Right lobe of liver (tissue), 4 donors: ENCODE measurements around the gene ARHGEF5.

Experiments
- POLR2A ChIP-seq: fragments of 450-650 bp; IDR thresholded peaks from one replicate; pipeline ENCODE4 v1.6.1; 2017; ENCODE audit warnings: antibody characterized with exemption, mild to moderate bottlenecking
- TF ChIP-seq, protein P1 (sequence below), 4 donors: fragments of 200-600 bp in 3 of 4; fragments of 450-650 bp in 1 of 4; IDR thresholded peaks; one replicate each; pipeline versions ENCODE4 v1.5.1 to v1.8.0; 2016 to 2022; ENCODE audit warnings: antibody characterized with exemption in 4 of 4, mild to moderate bottlenecking in 2 of 4
- donor health status: DM: no; HTN: no; CAD: no.
- donor health status: DM: no; HTN: no; CAD: no.
- donor health status: DM: no; HTN: yes; CAD: no.

- TF ChIP-seq, protein P1, sequence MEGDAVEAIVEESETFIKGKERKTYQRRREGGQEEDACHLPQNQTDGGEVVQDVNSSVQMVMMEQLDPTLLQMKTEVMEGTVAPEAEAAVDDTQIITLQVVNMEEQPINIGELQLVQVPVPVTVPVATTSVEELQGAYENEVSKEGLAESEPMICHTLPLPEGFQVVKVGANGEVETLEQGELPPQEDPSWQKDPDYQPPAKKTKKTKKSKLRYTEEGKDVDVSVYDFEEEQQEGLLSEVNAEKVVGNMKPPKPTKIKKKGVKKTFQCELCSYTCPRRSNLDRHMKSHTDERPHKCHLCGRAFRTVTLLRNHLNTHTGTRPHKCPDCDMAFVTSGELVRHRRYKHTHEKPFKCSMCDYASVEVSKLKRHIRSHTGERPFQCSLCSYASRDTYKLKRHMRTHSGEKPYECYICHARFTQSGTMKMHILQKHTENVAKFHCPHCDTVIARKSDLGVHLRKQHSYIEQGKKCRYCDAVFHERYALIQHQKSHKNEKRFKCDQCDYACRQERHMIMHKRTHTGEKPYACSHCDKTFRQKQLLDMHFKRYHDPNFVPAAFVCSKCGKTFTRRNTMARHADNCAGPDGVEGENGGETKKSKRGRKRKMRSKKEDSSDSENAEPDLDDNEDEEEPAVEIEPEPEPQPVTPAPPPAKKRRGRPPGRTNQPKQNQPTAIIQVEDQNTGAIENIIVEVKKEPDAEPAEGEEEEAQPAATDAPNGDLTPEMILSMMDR (IDR thresholded peaks at IDR 0.05), result no peak
- TF ChIP-seq POLR2A, result no peak
Observed at GRCh38 chr7:144398291-144398690, 43.1 kb downstream of the ARHGEF5 start.
